Prostate gland (tissue), 2 donors: ENCODE data around the gene STXBP3. TPM values are rescaled to one million over a fixed set of nuclear protein-coding genes. Genes with fewer than 3 reads are reported as not detected.

Experiments
- DNase-seq: peaks from one replicate; pipeline ENCODE4 v3.0.0-alpha.2; 2019; ENCODE audit warnings: low spot score
- H3K27ac ChIP-seq, 2 donors: fragments of 200-600 bp; sonication (generic); 2 replicates each; pipeline ENCODE4 v1.5.1; 2017 to 2019
- H3K27me3 ChIP-seq: fragments of 200-600 bp; sonication (generic); replicated peaks from 2 replicates; pipeline ENCODE4 v1.5.1; 2019; ENCODE audit not compliant: insufficient read depth
- H3K36me3 ChIP-seq, 2 donors: fragments of 200-600 bp; sonication (generic); 1 replicate in 1 of 2; 2 replicates in 1 of 2; pipeline versions ENCODE4 v1.5.1 to v1.8.1; 2017 to 2019
- H3K4me1 ChIP-seq: fragments of 200-600 bp; sonication (generic); replicated peaks from 2 replicates; pipeline ENCODE4 v1.5.1; 2019
- H3K4me3 ChIP-seq, 2 donors: fragments of 200-600 bp; sonication (generic); 2 replicates each; pipeline ENCODE4 v1.5.1; 2017 to 2019
- H3K9me3 ChIP-seq: fragments of 200-600 bp; sonication (generic); 2 replicates; pipeline ENCODE4 v1.5.1; 2017
- POLR2A ChIP-seq: fragments of 450-650 bp; IDR thresholded peaks from one replicate; pipeline ENCODE4 v1.6.1; 2016; ENCODE audit warnings: antibody characterized with exemption, mild to moderate bottlenecking
- POLR2AphosphoS5 ChIP-seq: sonication (generic); formaldehyde crosslinking; IDR thresholded peaks from one replicate; pipeline ENCODE4 v1.6.1; 2017; ENCODE audit warnings: antibody characterized with exemption
- WGBS: methylation state at CpG from one replicate; pipeline ENCODE4 v1.1.5; 2018; 5-methylcytosine and 5-hydroxymethylcytosine counted together
- intact Hi-C: fragments of 100-400 bp; cut with DNase I; formaldehyde crosslinking; loops from one replicate; pipeline ENCODE4 v1.14.2; 2022
- total RNA-seq, 2 donors: library from RNA; depleted of rRNA; stranded (reverse); fragments of >200 nt; gene quantifications; one replicate each; pipeline ENCODE4 v1.1.0, GENCODE V29; 2016
- TF ChIP-seq, protein P1 (sequence below), 4 experiments: fragments of 200-600 bp in 2 of 4; fragments of 450-650 bp in 2 of 4; sonication (generic) in 2 of 4; IDR thresholded peaks; 1 replicate in 3 of 4; 2 replicates in 1 of 4; pipeline ENCODE4 v1.5.1; 2016 to 2019; ENCODE audit warnings: antibody characterized with exemption in 4 of 4, mild to moderate bottlenecking in 2 of 4, moderate library complexity in 2 of 4

Gene STXBP3
- total RNA-seq, 2 donors from 2014 or later = 41.1 to 55.4 TPM

DNA sequence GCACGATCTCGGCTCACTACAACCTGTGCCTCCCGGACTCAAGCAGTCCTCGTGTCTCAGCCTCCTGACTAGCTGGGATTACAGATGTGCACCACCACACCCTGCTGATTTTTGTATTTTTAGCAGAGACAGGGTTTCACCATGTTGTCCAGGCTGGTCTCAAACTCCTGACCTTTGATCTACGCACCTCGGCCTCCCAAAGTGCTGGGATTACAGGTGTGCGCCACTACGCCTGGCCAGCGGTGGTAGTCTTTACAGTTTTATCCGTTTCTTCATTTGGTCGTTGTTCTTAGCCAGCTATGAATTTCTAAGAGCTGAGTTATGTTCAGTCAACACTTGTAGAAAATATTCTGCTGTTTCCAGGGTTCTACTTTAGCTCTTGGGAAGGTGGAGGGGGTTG lies 57.1 kb downstream of the STXBP3 start:
- Histone ChIP-seq H3K4me1 (no peaks in the 10 kb centered on the region), H3K27me3 (no peaks in the 10 kb centered on the region), H3K4me3 (no peak overlapping the region), H3K36me3 (no peaks in the 10 kb centered on the region), H3K27ac (no peak overlapping the region), H3K9me3 (no peaks in the 10 kb centered on the region)
- DNase-seq = no peak
- TF ChIP-seq, protein P1, sequence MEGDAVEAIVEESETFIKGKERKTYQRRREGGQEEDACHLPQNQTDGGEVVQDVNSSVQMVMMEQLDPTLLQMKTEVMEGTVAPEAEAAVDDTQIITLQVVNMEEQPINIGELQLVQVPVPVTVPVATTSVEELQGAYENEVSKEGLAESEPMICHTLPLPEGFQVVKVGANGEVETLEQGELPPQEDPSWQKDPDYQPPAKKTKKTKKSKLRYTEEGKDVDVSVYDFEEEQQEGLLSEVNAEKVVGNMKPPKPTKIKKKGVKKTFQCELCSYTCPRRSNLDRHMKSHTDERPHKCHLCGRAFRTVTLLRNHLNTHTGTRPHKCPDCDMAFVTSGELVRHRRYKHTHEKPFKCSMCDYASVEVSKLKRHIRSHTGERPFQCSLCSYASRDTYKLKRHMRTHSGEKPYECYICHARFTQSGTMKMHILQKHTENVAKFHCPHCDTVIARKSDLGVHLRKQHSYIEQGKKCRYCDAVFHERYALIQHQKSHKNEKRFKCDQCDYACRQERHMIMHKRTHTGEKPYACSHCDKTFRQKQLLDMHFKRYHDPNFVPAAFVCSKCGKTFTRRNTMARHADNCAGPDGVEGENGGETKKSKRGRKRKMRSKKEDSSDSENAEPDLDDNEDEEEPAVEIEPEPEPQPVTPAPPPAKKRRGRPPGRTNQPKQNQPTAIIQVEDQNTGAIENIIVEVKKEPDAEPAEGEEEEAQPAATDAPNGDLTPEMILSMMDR (IDR thresholded peaks at IDR 0.05) = no peak
- TF ChIP-seq POLR2AphosphoS5 (no peak), POLR2A (no peak)
- intact Hi-C loops = no loop called here
- WGBS = 96% methylated on average over 11 of the region's 11 CpGs

DNA sequence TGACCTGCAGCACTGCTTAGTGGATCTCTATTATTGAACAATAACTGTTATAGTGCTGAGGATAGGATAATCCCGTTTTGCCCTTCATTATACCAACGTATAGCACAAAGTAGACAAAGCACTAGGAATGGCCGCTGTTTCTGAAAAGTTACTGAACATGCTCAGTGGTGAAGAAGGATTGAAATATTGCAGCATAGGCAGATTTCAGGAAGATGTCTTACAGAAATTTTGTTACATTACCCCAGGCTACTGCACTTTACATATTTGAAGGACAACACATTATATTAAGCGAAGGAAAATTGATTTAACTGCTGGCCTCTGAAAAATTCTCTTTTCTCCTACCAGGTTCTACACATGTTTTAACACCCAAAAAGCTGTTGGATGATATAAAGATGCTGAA lies 62.0 kb downstream of the STXBP3 start:
- Histone ChIP-seq H3K36me3 (no peaks in the 10 kb centered on the region), H3K4me1 (no peaks in the 10 kb centered on the region), H3K27me3 (no peaks in the 10 kb centered on the region), H3K4me3 (no peak overlapping the region), H3K27ac (no peak overlapping the region), H3K9me3 (no peaks in the 10 kb centered on the region)
- no peak for TF ChIP-seq POLR2AphosphoS5
- TF ChIP-seq, protein P1 (IDR thresholded peaks at IDR 0.05) = no peak
- no peak for TF ChIP-seq POLR2A
- intact Hi-C loops = no loop called here
- 87% methylated on average over 4 of the region's 4 CpGs for WGBS
- no peak for DNase-seq

DNA sequence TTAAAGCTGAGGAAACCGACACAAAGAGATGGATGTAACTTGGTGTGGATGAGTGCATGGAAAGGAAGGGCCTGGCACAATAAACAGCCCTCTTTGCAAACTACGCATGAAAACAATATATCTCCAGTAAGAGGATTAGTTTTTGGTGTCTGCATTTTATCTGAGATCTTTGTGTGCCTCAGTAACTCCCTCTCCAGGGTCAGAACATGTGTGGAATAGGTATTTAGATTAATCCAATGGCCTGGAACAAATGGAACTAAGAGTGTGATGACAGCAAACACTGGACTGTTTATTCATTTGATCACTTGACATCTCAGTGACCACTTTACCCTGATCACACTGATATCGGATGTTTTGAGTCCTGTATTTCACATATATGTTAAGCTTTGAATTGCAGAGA lies 65.1 kb downstream of the STXBP3 start:
- DNase-seq = no peak
- 89% methylated on average over 3 of the region's 3 CpGs for WGBS
- H3K4me1 ChIP-seq = no peaks in the 10 kb centered on the region
- no peaks in the 10 kb centered on the region for H3K9me3 ChIP-seq
- H3K4me3 ChIP-seq = no peak overlapping the region
- no peak overlapping the region for H3K27ac ChIP-seq
- TF ChIP-seq, protein P1 (IDR thresholded peaks at IDR 0.05) = no peak
- TF ChIP-seq POLR2A (no peak), POLR2AphosphoS5 (no peak)
- no peaks in the 10 kb centered on the region for H3K36me3 ChIP-seq
- no peaks in the 10 kb centered on the region for H3K27me3 ChIP-seq
- intact Hi-C loops = no loop called here

DNA sequence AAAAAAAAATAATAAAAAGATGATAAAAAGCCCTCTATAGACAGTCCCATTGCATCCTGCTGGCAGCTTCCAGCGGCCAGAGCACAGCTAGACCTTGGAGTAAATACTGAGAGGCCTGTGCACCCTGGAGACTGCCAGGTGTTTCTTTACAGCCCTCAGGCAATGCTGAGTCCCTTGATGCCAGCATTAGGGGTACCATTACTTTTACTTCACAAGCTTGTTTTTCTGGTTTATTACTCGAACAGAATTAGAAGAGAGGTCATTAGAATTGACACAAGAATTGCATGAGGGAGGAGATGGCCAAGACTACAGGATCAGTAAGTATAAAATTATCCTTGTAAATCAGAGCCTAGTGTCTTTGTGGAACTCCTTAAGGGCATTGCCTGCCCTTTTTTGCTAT lies 66.9 kb downstream of the STXBP3 start:
- Histone ChIP-seq H3K27me3 (no peaks in the 10 kb centered on the region), H3K27ac (no peak overlapping the region), H3K36me3 (no peaks in the 10 kb centered on the region), H3K9me3 (no peaks in the 10 kb centered on the region), H3K4me1 (no peaks in the 10 kb centered on the region), H3K4me3 (no peak overlapping the region)
- DNase-seq = no peak
- 38% methylated on average over 2 of the region's 2 CpGs for WGBS
- no peak for TF ChIP-seq POLR2AphosphoS5
- TF ChIP-seq POLR2A = no peak
- TF ChIP-seq, protein P1 (IDR thresholded peaks at IDR 0.05) = no peak
- intact Hi-C loops = no loop called here

DNA sequence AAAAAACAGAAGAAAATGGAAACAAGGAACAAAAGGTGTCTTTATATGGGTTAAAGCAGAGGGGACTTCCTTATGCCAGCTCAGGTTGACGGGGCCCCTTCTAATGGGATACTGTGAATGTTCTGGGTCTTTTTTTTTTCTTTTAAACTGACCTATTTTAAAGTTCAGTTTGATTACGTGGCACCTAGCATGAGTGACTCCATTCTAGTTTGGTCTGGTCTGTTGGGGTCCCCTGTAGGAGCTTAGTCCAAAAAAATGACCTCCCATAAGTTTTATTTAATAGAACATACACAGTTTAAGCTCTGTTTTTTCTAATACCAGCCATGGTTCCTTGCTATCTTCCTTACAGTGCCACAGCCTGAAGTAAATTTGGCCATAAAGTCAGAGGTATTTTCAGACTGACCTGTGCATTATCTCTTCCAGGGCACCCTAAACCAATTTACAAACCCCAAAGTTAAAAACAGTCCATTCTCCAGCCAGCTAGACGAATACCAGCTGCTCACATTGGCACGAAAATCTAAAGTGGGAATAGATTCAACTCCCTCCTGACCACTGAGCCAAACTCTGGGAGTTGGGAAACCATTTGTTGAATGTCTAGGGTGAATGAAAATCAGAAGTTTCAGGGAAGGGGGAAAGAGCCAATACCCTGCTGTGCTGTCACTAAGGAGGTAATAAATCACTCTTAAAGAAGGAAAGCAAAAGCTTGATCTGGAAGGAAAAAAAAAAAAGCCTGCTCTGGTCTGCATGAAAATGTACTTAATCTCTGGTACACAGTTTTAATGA lies 68.1 kb downstream of the STXBP3 start:
- DNase-seq = no peak
- Histone ChIP-seq H3K36me3 (no peaks in the 10 kb centered on the region), H3K27ac (no peak overlapping the region), H3K4me1 (no peaks in the 10 kb centered on the region), H3K9me3 (no peaks in the 10 kb centered on the region), H3K27me3 (no peaks in the 10 kb centered on the region), H3K4me3 (no peak overlapping the region)
- intact Hi-C loops = loop anchor here (5.0 kb wide), 1 partner anchor 67 kb away; the partner anchor contains the start of gene STXBP3
- 32% methylated on average over 4 of the region's 4 CpGs for WGBS
- TF ChIP-seq POLR2A = no peak
- TF ChIP-seq, protein P1 (IDR thresholded peaks at IDR 0.05) = no peak
- no peak for TF ChIP-seq POLR2AphosphoS5
